Measurements from ENCODE around the gene KHDC4. TPM values are rescaled to one million over a fixed set of nuclear protein-coding genes. Genes with fewer than 3 reads are reported as not detected.

Gene KHDC4
- total RNA-seq, 2 experiments from 2014 or later: 56.6 to 60.8 TPM

GRCh38 chr1:155951753-155952504, 17.7 kb upstream of the KHDC4 start:
- H3K27me3 Mint-ChIP-seq: no peaks in the 10 kb centered on the region
- POLR2A ChIA-PET: interaction anchor here (1.4 to 1.6 kb wide), 3 partner anchors 11 to 29 kb away, joined by 3 to 5 read pairs (median 4); no protein-coding TSS in a partner anchor
- no peak for ATAC-seq (ENCODE audit: poor library complexity)
- H3K4me1 Mint-ChIP-seq (ENCODE audit: low read depth): peaks cover 4% of the 10 kb centered on the region
- Histone ChIP-seq H3K4me3 (ENCODE audit: low read length) (no peak overlapping the region), H3K9me3 (ENCODE audit: control insufficient read depth in 1 of 2, insufficient read depth in 1 of 2, low read length in 2 of 2) (no peaks in the 10 kb centered on the region), H3K36me3 (ENCODE audit: insufficient read depth, low read length) (peaks cover 91% of the 10 kb centered on the region), H3K4me1 (ENCODE audit: insufficient read depth, low read length) (peaks cover 7% of the 10 kb centered on the region), H3K27me3 (ENCODE audit: control insufficient read depth in 1 of 2, insufficient read depth in 2 of 2, low read length in 2 of 2) (no peaks in the 10 kb centered on the region), H3K27ac (ENCODE audit: low read depth in 1 of 2, low read length in 2 of 2) (peak overlapping the region in 1 of 2 donors; percentile 38)
- H3K36me3 Mint-ChIP-seq (ENCODE audit: low read depth): peaks cover 85% of the 10 kb centered on the region
- H3K27ac Mint-ChIP-seq: no peak overlapping the region
- H3K4me3 Mint-ChIP-seq: no peak overlapping the region
- intact Hi-C loops (cut with DNase I, micrococcal nuclease): no loop called here
- no peaks in the 10 kb centered on the region for H3K9me3 Mint-ChIP-seq
- TF ChIP-seq CTCF (IDR thresholded peaks at IDR 0.05): no peak
- DNase-seq: no peak
- CTCF ChIA-PET: interaction anchor here (1.1 kb wide), 1 partner anchor 37 kb away, joined by 3 read pairs; no protein-coding TSS in a partner anchor

GRCh38 chr1:155950829-155951228, 16.6 kb upstream of the KHDC4 start:
- Mint-ChIP-seq H3K9me3 (no peaks in the 10 kb centered on the region), H3K4me3 (no peak overlapping the region), H3K4me1 (ENCODE audit: low read depth) (peaks cover 15% of the 10 kb centered on the region), H3K27me3 (no peaks in the 10 kb centered on the region), H3K27ac (peak overlapping the region; percentile 36), H3K36me3 (ENCODE audit: low read depth) (peaks cover 87% of the 10 kb centered on the region)
- Histone ChIP-seq H3K4me3 (ENCODE audit: low read length) (no peak overlapping the region), H3K27me3 (ENCODE audit: control insufficient read depth in 1 of 2, insufficient read depth in 2 of 2, low read length in 2 of 2) (no peaks in the 10 kb centered on the region), H3K9me3 (ENCODE audit: control insufficient read depth in 1 of 2, insufficient read depth in 1 of 2, low read length in 2 of 2) (no peaks in the 10 kb centered on the region), H3K27ac (ENCODE audit: low read depth in 1 of 2, low read length in 2 of 2) (peak overlapping the region in 1 of 2 donors; percentile 38), H3K36me3 (ENCODE audit: insufficient read depth, low read length) (peaks cover 85% of the 10 kb centered on the region), H3K4me1 (ENCODE audit: insufficient read depth, low read length) (peaks cover 18% of the 10 kb centered on the region)
- DNase-seq (no peak), ATAC-seq (ENCODE audit: poor library complexity) (no peak)
- CTCF ChIA-PET: no interaction called here
- intact Hi-C loops (cut with DNase I, micrococcal nuclease): no loop called here
- no peak for TF ChIP-seq CTCF (IDR thresholded peaks at IDR 0.05)
- POLR2A ChIA-PET: interaction anchor here (0.5 to 1.6 kb wide), 4 partner anchors 10 to 30 kb away, joined by 3 to 5 read pairs (median 4); no protein-coding TSS in a partner anchor

GRCh38 chr1:155947741-155948140, 13.5 kb upstream of the KHDC4 start:
- intact Hi-C loops (cut with DNase I, micrococcal nuclease): no loop called here

More at GRCh38 chr1:155947741-155948140, 13.5 kb upstream of the KHDC4 start:
- Histone ChIP-seq H3K27ac (ENCODE audit: low read depth in 1 of 2, low read length in 2 of 2) (no peak overlapping the region), H3K36me3 (ENCODE audit: insufficient read depth, low read length) (peaks cover 58% of the 10 kb centered on the region), H3K4me3 (ENCODE audit: low read length) (no peak overlapping the region), H3K27me3 (ENCODE audit: control insufficient read depth in 1 of 2, insufficient read depth in 2 of 2, low read length in 2 of 2) (no peaks in the 10 kb centered on the region), H3K4me1 (ENCODE audit: insufficient read depth, low read length) (peaks cover 39% of the 10 kb centered on the region), H3K9me3 (ENCODE audit: control insufficient read depth in 1 of 2, insufficient read depth in 1 of 2, low read length in 2 of 2) (no peaks in the 10 kb centered on the region)
- no peak for TF ChIP-seq CTCF (IDR thresholded peaks at IDR 0.05)
- Mint-ChIP-seq H3K36me3 (ENCODE audit: low read depth) (peaks cover 60% of the 10 kb centered on the region), H3K27me3 (no peaks in the 10 kb centered on the region), H3K4me1 (ENCODE audit: low read depth) (peaks cover 31% of the 10 kb centered on the region), H3K27ac (peak overlapping the region; percentile 91), H3K4me3 (no peak overlapping the region), H3K9me3 (no peaks in the 10 kb centered on the region)
- ChIA-PET POLR2A (interaction anchor here (2.5 kb wide), 1 partner anchor 29 kb away, joined by 8 read pairs; no protein-coding TSS in a partner anchor), CTCF (no interaction called here)
- no peak for DNase-seq
- no peak for ATAC-seq (ENCODE audit: poor library complexity)
